Measurements from ENCODE around the gene TBC1D22A.
"Not testable (repeated sequence)": the region's sequence is repeated elsewhere in the genome, so short reads cannot be mapped to it uniquely, and the experiment has no call there.

The TBC1D22A gene

GRCh38 chr22:46976143-46976542 lies 213.7 kb downstream of the TBC1D22A start:
- Histone ChIP-seq H3K36me3 (ENCODE audit: low read depth) (peaks cover 13% of the 10 kb centered on the region; the same call in 1 of the 2 replicates), H3K27me3 (ENCODE audit: insufficient read depth, poor library complexity, severe bottlenecking) (no peaks in the 10 kb centered on the region), H3K9me3 (ENCODE audit: severe bottlenecking) (no peaks in the 10 kb centered on the region), H3K27ac (ENCODE audit: poor library complexity, severe bottlenecking) (no peak overlapping the region), H3K4me1 (ENCODE audit: insufficient read depth, poor library complexity, severe bottlenecking) (no peaks in the 10 kb centered on the region), H3K4me3 (ENCODE audit: severe bottlenecking) (no peak overlapping the region)
- DNase-seq (ENCODE audit: low spot score) (no peak), ATAC-seq (ENCODE audit: low read depth) (no peak)
- no peak for TF ChIP-seq CTCF (IDR thresholded peaks at IDR 0.05; ENCODE audit: poor library complexity, severe bottlenecking)

- peaks cover 13% of the 10 kb centered on the region; the same call in 1 of the 2 replicates for H3K36me3 ChIP-seq (ENCODE audit: low read depth)
- H3K9me3 ChIP-seq (ENCODE audit: severe bottlenecking): no peaks in the 10 kb centered on the region
- TF ChIP-seq CTCF (IDR thresholded peaks at IDR 0.05; ENCODE audit: poor library complexity, severe bottlenecking): no peak
- ATAC-seq (ENCODE audit: low read depth) (no peak), DNase-seq (ENCODE audit: low spot score) (no peak)
- H3K4me3 ChIP-seq (ENCODE audit: severe bottlenecking): no peak overlapping the region
- H3K4me1 ChIP-seq (ENCODE audit: insufficient read depth, poor library complexity, severe bottlenecking): no peaks in the 10 kb centered on the region
- no peak overlapping the region for H3K27ac ChIP-seq (ENCODE audit: poor library complexity, severe bottlenecking)
- H3K27me3 ChIP-seq (ENCODE audit: insufficient read depth, poor library complexity, severe bottlenecking): no peaks in the 10 kb centered on the region
Observed at GRCh38 chr22:46976598-46976997, 214.1 kb downstream of the TBC1D22A start.

GRCh38 chr22:46977656-46978343 lies 215.3 kb downstream of the TBC1D22A start:
- DNase-seq (ENCODE audit: low spot score) (no peak), ATAC-seq (ENCODE audit: low read depth) (no peak)
- H3K9me3 ChIP-seq (ENCODE audit: severe bottlenecking): no peaks in the 10 kb centered on the region
- no peak for TF ChIP-seq CTCF (IDR thresholded peaks at IDR 0.05; ENCODE audit: poor library complexity, severe bottlenecking)
- H3K36me3 ChIP-seq (ENCODE audit: low read depth): peaks cover 13% of the 10 kb centered on the region; the same call in 1 of the 2 replicates
- H3K27ac ChIP-seq (ENCODE audit: poor library complexity, severe bottlenecking): no peak overlapping the region
- H3K27me3 ChIP-seq (ENCODE audit: insufficient read depth, poor library complexity, severe bottlenecking): no peaks in the 10 kb centered on the region
- H3K4me3 ChIP-seq (ENCODE audit: severe bottlenecking): no peak overlapping the region
- H3K4me1 ChIP-seq (ENCODE audit: insufficient read depth, poor library complexity, severe bottlenecking): no peaks in the 10 kb centered on the region

- not testable (repeated sequence) for H3K4me1 ChIP-seq (ENCODE audit: insufficient read depth, poor library complexity, severe bottlenecking); H3K4me3 ChIP-seq (ENCODE audit: severe bottlenecking); H3K9me3 ChIP-seq (ENCODE audit: severe bottlenecking); DNase-seq (ENCODE audit: low spot score); H3K27me3 ChIP-seq (ENCODE audit: insufficient read depth, poor library complexity, severe bottlenecking); ATAC-seq (ENCODE audit: low read depth); H3K27ac ChIP-seq (ENCODE audit: poor library complexity, severe bottlenecking)
- peaks cover 13% of the 10 kb centered on the region; the same call in 1 of the 2 replicates for H3K36me3 ChIP-seq (ENCODE audit: low read depth)
Observed at GRCh38 chr22:46978668-46979067, 216.2 kb downstream of the TBC1D22A start.

GRCh38 chr22:46979506-46979905 lies 217.1 kb downstream of the TBC1D22A start:
- DNase-seq (ENCODE audit: low spot score): no peak
- no peaks in the 10 kb centered on the region for H3K9me3 ChIP-seq (ENCODE audit: severe bottlenecking)
- peaks cover 3% of the 10 kb centered on the region for H3K4me1 ChIP-seq (ENCODE audit: insufficient read depth, poor library complexity, severe bottlenecking)
- no peak overlapping the region for H3K27ac ChIP-seq (ENCODE audit: poor library complexity, severe bottlenecking)
- TF ChIP-seq CTCF (IDR thresholded peaks at IDR 0.05; ENCODE audit: poor library complexity, severe bottlenecking): no peak
- no peaks in the 10 kb centered on the region for H3K27me3 ChIP-seq (ENCODE audit: insufficient read depth, poor library complexity, severe bottlenecking)
- H3K36me3 ChIP-seq (ENCODE audit: low read depth): peaks cover 13% of the 10 kb centered on the region; the same call in 1 of the 2 replicates
- no peak for ATAC-seq (ENCODE audit: low read depth)
- H3K4me3 ChIP-seq (ENCODE audit: severe bottlenecking): no peak overlapping the region

Measured in RWPE2 (cell line).